GM12865 (cell line): ENCODE results near the gene PKD2L2.
A peak's percentile ranks its signal among the peaks of the same experiment; 100 is the strongest.

Source experiments
- DNase-seq: peaks from one replicate; pipeline ENCODE4 v3.0.0; 2010; ENCODE audit warnings: low read depth
- H3K4me3 ChIP-seq: 2 replicates; pipeline ENCODE4 v1.5.1; 2011; ENCODE audit warnings: mild to moderate bottlenecking, low read depth, low read length, control low read depth
- TF ChIP-seq, protein P1 (sequence below): IDR thresholded peaks from 2 replicates; pipeline ENCODE4 v1.5.1; 2011; ENCODE audit warnings: low read length, control low read depth, low read depth, inconsistent platforms; ENCODE audit not compliant: insufficient read depth; ENCODE audit errors: missing control alignments

The PKD2L2 gene

DNA sequence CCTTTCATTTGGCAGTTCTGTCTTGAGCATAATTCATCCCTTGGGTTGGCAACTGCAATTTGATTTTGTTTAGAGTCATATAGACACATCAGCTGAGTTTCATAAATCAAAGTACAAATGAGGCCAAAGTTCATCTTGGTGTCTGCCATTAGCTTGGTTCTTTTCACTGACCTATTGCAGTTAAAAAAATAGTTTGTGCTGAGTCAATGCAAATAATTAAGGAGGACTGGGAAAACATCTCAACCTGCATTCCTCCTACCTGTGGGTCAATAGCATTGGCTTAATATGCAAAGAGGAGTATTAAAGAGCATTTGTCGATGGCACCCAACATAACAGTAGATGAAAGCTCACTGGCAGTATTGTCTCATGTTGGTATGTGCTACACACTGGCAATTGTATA is 1.6 kb downstream of the PKD2L2 start:
- TF ChIP-seq, protein P1, sequence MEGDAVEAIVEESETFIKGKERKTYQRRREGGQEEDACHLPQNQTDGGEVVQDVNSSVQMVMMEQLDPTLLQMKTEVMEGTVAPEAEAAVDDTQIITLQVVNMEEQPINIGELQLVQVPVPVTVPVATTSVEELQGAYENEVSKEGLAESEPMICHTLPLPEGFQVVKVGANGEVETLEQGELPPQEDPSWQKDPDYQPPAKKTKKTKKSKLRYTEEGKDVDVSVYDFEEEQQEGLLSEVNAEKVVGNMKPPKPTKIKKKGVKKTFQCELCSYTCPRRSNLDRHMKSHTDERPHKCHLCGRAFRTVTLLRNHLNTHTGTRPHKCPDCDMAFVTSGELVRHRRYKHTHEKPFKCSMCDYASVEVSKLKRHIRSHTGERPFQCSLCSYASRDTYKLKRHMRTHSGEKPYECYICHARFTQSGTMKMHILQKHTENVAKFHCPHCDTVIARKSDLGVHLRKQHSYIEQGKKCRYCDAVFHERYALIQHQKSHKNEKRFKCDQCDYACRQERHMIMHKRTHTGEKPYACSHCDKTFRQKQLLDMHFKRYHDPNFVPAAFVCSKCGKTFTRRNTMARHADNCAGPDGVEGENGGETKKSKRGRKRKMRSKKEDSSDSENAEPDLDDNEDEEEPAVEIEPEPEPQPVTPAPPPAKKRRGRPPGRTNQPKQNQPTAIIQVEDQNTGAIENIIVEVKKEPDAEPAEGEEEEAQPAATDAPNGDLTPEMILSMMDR = no peak
- H3K4me3 ChIP-seq = no peak overlapping the region
- DNase-seq = no peak

DNA sequence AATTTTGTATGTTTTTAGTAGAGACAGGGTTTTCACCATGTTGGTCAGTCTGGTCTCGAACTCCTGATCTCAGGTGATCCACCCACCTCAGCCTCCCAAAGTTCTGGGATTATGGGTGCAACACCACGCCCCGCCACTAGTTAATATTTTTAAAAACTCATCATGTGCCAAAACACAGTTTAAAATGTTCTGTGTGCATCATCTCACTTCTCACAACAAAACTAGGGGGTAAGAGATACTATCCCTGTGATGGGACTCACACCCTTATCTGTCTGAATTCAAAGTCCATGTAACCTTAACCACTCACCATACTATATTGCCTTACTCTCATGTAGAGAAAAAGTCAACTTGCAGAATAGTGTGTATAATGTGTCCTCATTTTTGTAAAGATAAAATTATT is 2.6 kb downstream of the PKD2L2 start:
- TF ChIP-seq, protein P1 = peak; percentile 18
- H3K4me3 ChIP-seq = no peak overlapping the region
- DNase-seq = peak; percentile 7

DNA sequence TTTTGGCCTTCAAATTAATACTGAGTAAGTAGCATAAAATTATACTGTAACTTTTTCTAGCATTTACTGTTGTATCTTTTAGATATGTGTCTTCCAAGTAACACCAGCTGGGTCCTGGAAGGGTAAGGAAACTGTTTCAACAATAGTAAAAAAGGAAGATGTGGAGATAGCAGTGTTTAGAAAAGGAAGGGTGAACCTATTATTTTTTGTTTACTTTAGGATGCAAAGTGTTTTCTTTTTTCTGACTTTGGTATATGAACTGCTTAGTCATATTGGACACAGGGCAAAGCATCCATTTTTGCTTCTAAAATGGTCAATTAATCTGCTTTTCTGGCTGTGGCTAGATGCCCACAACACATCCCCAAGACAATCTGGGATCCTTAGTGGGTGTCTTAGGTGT is 5.3 kb downstream of the PKD2L2 start:
- TF ChIP-seq, protein P1 = no peak
- no peak overlapping the region for H3K4me3 ChIP-seq
- DNase-seq = no peak

DNA sequence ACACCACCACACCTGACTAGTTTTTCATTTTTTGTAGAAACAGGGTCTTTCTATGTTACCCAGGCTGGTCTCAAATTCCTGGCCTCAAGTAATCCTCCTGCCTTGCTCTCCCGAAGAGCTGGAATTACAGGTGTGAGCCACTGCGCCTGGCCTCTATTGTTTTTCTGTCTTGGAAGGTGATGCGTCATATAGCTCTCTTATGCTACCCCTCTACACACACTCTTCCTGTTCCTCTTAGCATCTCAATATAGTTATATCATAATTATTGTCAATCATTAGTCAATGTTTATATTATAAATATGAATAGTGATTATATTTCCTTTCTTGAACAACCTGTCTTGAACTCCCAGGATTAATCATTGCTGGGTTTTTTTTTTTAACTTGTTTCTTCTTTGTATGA is 7.3 kb downstream of the PKD2L2 start:
- DNase-seq = no peak
- no peak overlapping the region for H3K4me3 ChIP-seq
- TF ChIP-seq, protein P1 = no peak

DNA sequence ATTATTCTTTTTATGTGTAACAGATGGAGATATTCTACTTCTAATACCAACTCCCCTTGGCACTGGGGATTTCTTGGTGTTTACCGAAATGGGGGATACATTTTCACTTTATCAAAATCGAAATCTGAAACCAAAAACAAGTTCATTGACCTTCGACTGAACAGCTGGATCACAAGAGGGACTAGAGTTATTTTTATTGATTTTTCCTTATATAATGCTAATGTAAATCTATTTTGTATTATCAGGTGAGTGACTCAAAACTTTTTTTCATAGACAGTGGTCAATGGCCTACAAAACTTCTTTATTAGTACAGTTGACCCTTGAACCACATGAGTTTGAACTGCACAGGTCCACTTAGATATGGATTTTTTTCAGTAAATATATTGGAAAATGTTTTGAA is 10.2 kb downstream of the PKD2L2 start:
- peak; percentile 50 for DNase-seq

DNA sequence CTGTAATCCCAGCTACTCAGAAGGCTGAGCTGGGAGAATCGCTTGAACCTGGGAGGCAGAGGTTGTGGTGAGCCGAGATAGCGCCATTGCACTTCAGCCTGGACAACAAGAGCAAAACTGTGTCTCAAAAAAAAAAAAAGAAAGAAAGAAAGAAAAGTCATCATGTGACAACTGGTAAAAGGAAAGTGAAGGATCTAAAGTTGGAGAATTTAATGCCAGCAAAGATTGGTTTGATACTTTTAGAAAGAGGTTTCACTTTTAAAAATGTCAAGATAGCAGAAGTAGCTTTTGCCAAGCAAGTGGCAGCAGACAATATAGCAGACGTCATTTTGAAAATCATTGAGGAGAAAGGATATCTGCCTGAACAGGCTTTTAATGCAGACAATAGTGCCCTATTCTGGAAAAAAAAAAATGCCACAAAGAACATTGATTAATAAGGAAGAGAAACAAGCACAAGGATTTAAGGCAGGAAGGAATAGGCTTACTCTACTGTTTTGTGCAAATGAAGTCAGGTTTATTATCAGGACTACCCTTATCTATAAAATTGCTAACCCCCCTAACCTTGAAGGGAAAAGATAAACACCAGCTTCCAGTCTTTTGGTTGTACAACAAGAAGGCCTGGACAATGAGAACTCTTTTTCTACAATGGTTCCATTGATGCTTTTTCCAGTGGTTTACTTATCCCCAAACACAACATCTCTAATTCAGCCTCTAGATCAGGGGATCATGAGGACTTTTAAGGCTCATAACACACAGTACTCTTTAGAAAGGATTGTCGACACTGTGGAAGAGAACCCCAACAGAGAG is 12.0 kb downstream of the PKD2L2 start:
- no peak for DNase-seq
- TF ChIP-seq, protein P1 = no peak
- no peak overlapping the region for H3K4me3 ChIP-seq

More for the DNA sequence above, 10.2 kb downstream of the PKD2L2 start:
- no peak overlapping the region for H3K4me3 ChIP-seq
- TF ChIP-seq, protein P1 = no peak
